Ovary (tissue), 9 donors: ENCODE results near the gene ADCY10. TPM values are rescaled to one million over a fixed set of nuclear protein-coding genes. Genes with fewer than 3 reads are reported as not detected.

Experiments used
- DNase-seq, 5 donors: peaks; one replicate each; pipeline ENCODE4 v3.0.0-alpha.2; 2019 to 2020
- H3K27ac ChIP-seq, 2 donors: fragments of 200-600 bp; one replicate each; pipeline versions ENCODE4 v1.5.1 to v1.8.0; 2019 to 2022
- H3K27me3 ChIP-seq: fragments of 200-600 bp; one replicate; pipeline ENCODE4 v1.8.0; 2022
- H3K36me3 ChIP-seq: fragments of 200-600 bp; sonication (generic); one replicate; pipeline ENCODE4 v1.5.1; 2019
- H3K4me1 ChIP-seq: one replicate; pipeline ENCODE4 v1.8.1; 2013; ENCODE audit warnings: mild to moderate bottlenecking, moderate library complexity; ENCODE audit not compliant: insufficient read depth
- H3K4me3 ChIP-seq: fragments of 200-600 bp; sonication (generic); one replicate; pipeline ENCODE4 v1.5.1; 2017
- H3K9me3 ChIP-seq, 2 donors: fragments of 200-600 bp in 1 of 2; sonication (generic) in 1 of 2; one replicate each; pipeline versions ENCODE4 v1.5.1 to v1.8.1; 2013 to 2019; ENCODE audit warnings: mild to moderate bottlenecking in 1 of 2, moderate library complexity in 1 of 2
- CTCF ChIP-seq, 3 donors: fragments of 450-650 bp in 2 of 3; fragments of 200-600 bp in 1 of 3; IDR thresholded peaks; one replicate each; pipeline versions ENCODE4 v1.5.1 to v1.8.0; 2016 to 2022; ENCODE audit warnings: antibody characterized with exemption in 3 of 3, mild to moderate bottlenecking in 1 of 3
- EP300 ChIP-seq: sonication (generic); formaldehyde crosslinking; IDR thresholded peaks from one replicate; pipeline ENCODE4 v1.6.1; 2017; ENCODE audit warnings: antibody characterized with exemption
- POLR2A ChIP-seq: fragments of 450-650 bp; IDR thresholded peaks from one replicate; pipeline ENCODE4 v1.6.1; 2017; ENCODE audit warnings: antibody characterized with exemption, mild to moderate bottlenecking, moderate library complexity
- WGBS, 3 donors: extraction: QIAGEN DNeasy Blood & Tissue Kit in 1 of 3; methylation state at CpG; one replicate each; pipeline versions ENCODE4 v1.1.5 to v1.1.7; 2013 to 2017; 5-methylcytosine and 5-hydroxymethylcytosine counted together
- intact Hi-C, 4 donors: fragments of 100-400 bp; cut with DNase I; formaldehyde crosslinking; loops; one replicate each; pipeline versions ENCODE4 v1.11.0 to v1.15.1; 2022 to 2023
- polyA plus RNA-seq, 2 donors: library from polyadenylated mRNA; stranded (reverse); fragments of 200-250 nt in 1 of 2; fragments of 350-450 nt in 1 of 2; fragmentation: Illumina TruSeq in 1 of 2; extraction: RNeasy Lipid Tissue Mini Kit (QIAGEN cat#74804) in 1 of 2; gene quantifications; one replicate each; pipeline ENCODE4 v1.2.3, GENCODE V29; 2013 to 2014
- total RNA-seq, 7 donors: library from RNA; depleted of rRNA in 2 of 7; stranded (reverse); fragments of >200 nt in 2 of 7; fragmentation: NEBNext Ultra II Directional in 3 of 7; extraction: Animal tissue kit (Norgen Biotek cat#: 25700) in 3 of 7; gene quantifications; one replicate each; pipeline versions ENCODE4 v1.1.0 to v1.2.4, GENCODE V29; 2016 to 2023
- donor health status: DM: no; HTN: no; CAD: no; lungs with moderate emphysema.
- donor health status: DM: no; HTN: no; CAD: no.
- donor health status: Bipolar disorder and iron deficiency.
- donor health status: DM: yes; HTN: yes; CAD: no.
- donor health status: DM: no; HTN: no; CAD: no.
- donor health status: DM: yes; HTN: yes; CAD: no.

ADCY10 gene
- total and polyA plus RNA-seq, 9 donors = 0.05 to 0.23 (median 0.08) TPM; not detected in 3

- TF ChIP-seq EP300 (no peak), CTCF (IDR thresholded peaks at IDR 0.05) (no peak)
- no peaks in the 10 kb centered on the region for H3K4me1 ChIP-seq
- H3K36me3 ChIP-seq = no peaks in the 10 kb centered on the region
- intact Hi-C loops = no loop called here
- no peaks in the 10 kb centered on the region for H3K27me3 ChIP-seq
- 89 to 92% (median 90%) methylated on average over 2 of the region's 2 CpGs for WGBS, 3 donors
- DNase-seq = no peak
- no peaks in the 10 kb centered on the region for H3K9me3 ChIP-seq
- H3K4me3 ChIP-seq = no peak overlapping the region
- no peak overlapping the region for H3K27ac ChIP-seq
Measured at GRCh38 chr1:167928457-167928852, 14.5 kb upstream of the ADCY10 start.

- no peak overlapping the region for H3K27ac ChIP-seq
- WGBS, 3 donors = 80 to 87% (median 85%) methylated on average over 4 of the region's 4 CpGs
- TF ChIP-seq CTCF (IDR thresholded peaks at IDR 0.05) (no peak), EP300 (no peak), POLR2A (no peak)
- DNase-seq = no peak
- intact Hi-C loops = no loop called here
- no peaks in the 10 kb centered on the region for H3K4me1 ChIP-seq
- no peaks in the 10 kb centered on the region for H3K9me3 ChIP-seq
- H3K4me3 ChIP-seq = no peak overlapping the region
- no peaks in the 10 kb centered on the region for H3K36me3 ChIP-seq
- H3K27me3 ChIP-seq = no peaks in the 10 kb centered on the region
Measured at GRCh38 chr1:167927046-167927754, 13.3 kb upstream of the ADCY10 start.

- H3K27me3 ChIP-seq = no peaks in the 10 kb centered on the region
Measured at GRCh38 chr1:167926486-167926997, 12.6 kb upstream of the ADCY10 start.

GRCh38 chr1:167924543-167925231, 10.8 kb upstream of the ADCY10 start:
- no peaks in the 10 kb centered on the region for H3K36me3 ChIP-seq
- intact Hi-C loops = no loop called here
- H3K27me3 ChIP-seq = no peaks in the 10 kb centered on the region
- no peak for DNase-seq
- H3K27ac ChIP-seq = no peak overlapping the region
- H3K4me3 ChIP-seq = no peak overlapping the region
- WGBS, 3 donors = 60 to 75% (median 62%) methylated on average over 2 of the region's 2 CpGs
- H3K4me1 ChIP-seq = no peaks in the 10 kb centered on the region
- TF ChIP-seq EP300 (no peak), POLR2A (no peak), CTCF (IDR thresholded peaks at IDR 0.05) (no peak)
- no peaks in the 10 kb centered on the region for H3K9me3 ChIP-seq

More at GRCh38 chr1:167926486-167926997, 12.6 kb upstream of the ADCY10 start:
- Histone ChIP-seq H3K9me3 (no peaks in the 10 kb centered on the region), H3K36me3 (no peaks in the 10 kb centered on the region), H3K4me1 (no peaks in the 10 kb centered on the region), H3K4me3 (no peak overlapping the region), H3K27ac (no peak overlapping the region)
- intact Hi-C loops = no loop called here
- DNase-seq = no peak
- TF ChIP-seq EP300 (no peak), CTCF (IDR thresholded peaks at IDR 0.05) (no peak), POLR2A (no peak)
- 75 to 81% (median 77%) methylated on average over 6 of the region's 6 CpGs for WGBS, 3 donors
